GM12874 (cell line): ENCODE results near the gene S100A5.
A peak's percentile ranks its signal among the peaks of the same experiment; 100 is the strongest.

Experiments used
- TF ChIP-seq, protein P1 (sequence below): IDR thresholded peaks from 2 replicates; pipeline ENCODE4 v1.5.1; 2011; ENCODE audit warnings: low read depth, mild to moderate bottlenecking, control low read depth, low read length, moderate library complexity; ENCODE audit not compliant: insufficient read depth

The S100A5 gene

DNA sequence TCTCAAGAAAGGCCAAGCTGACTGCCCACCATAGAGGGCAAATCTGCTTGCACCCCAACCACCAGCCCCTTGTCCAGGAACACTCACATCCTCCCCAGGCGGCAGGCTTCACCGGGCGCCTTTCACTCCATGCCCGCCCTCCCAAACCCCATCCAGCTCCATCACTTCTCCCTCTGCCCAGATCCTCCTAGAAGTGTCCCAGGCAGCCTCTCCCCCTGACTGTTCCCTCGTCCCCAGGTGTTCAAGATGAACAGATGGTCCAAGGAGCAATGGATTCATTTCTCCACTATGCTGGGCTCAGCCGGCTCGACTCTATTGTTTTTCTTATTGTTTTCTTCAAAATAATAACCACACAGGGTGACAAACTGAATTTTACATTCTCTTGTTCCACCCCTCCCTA lies 27.1 kb downstream of the S100A5 start:
- TF ChIP-seq, protein P1, sequence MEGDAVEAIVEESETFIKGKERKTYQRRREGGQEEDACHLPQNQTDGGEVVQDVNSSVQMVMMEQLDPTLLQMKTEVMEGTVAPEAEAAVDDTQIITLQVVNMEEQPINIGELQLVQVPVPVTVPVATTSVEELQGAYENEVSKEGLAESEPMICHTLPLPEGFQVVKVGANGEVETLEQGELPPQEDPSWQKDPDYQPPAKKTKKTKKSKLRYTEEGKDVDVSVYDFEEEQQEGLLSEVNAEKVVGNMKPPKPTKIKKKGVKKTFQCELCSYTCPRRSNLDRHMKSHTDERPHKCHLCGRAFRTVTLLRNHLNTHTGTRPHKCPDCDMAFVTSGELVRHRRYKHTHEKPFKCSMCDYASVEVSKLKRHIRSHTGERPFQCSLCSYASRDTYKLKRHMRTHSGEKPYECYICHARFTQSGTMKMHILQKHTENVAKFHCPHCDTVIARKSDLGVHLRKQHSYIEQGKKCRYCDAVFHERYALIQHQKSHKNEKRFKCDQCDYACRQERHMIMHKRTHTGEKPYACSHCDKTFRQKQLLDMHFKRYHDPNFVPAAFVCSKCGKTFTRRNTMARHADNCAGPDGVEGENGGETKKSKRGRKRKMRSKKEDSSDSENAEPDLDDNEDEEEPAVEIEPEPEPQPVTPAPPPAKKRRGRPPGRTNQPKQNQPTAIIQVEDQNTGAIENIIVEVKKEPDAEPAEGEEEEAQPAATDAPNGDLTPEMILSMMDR = no peak

DNA sequence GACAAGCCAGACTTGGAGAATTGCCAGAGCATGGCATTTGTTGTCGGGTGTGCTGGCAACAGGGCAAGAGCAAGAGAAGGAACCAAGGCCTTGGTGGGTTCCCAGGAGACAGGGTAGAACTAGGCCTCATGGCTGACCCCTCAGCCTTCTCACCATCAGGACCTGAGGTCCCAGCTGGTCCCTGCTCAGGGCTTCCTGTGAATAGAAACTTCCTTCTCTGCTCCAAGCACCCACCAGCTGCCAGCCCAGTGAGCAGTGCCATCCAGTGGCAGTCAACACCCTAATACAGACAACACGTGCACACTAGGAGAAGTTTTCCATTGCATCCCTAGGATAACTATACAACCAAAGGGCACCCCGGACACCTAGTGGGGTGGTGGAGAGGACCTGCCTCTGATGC lies 27.7 kb downstream of the S100A5 start:
- TF ChIP-seq, protein P1 = no peak

DNA sequence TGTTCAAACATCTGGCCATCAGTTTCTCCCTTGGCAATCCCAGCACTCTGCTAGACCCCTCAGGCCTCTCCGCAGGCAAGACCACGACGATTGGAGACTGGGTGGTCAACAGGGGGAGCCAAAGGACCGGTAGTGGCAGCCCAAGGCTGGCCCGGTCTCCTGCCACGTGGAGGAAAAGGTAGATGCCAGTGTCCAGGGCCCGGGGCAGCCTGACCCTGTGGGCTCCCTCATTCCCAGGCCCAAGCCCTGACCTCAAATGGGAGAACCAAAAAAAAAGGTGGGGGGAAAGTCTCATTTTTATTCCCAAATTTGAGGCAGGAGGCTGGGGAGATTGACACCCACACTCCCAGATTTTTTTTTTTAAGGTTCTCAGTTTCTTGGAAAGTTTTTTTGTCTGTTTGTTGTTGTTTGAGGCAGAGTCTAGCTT lies 29.7 kb downstream of the S100A5 start:
- TF ChIP-seq, protein P1 = peak; percentile 89

DNA sequence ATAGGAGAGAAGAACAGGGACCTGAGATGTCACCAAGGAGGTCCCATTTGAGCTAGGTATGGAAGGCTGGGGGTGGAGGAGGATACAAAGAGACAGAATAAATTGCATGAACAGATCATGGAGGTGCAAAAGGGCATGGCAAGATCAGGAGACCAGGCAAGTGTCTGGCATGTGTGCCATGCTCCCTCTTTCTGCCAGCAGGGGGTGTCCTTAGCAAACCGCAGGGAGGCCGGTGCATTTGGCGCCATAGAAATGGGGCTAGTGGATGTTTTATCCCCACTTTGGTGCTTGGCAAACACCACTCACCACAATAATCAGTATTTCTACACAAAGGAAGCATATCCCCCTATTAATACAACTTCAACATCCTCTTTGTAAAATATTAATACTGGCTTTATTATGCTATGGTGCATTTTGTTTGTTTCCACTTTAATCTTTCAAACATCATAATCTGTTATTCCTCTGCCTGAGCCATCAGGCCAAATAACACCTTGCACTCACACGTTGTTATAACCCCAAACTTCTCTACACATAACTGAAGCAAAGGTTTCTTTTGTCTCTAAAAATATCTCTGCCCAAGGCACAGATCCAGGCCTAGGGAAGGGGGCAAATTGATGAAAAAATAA lies 30.9 kb downstream of the S100A5 start:
- TF ChIP-seq, protein P1 = peak; percentile 88

DNA sequence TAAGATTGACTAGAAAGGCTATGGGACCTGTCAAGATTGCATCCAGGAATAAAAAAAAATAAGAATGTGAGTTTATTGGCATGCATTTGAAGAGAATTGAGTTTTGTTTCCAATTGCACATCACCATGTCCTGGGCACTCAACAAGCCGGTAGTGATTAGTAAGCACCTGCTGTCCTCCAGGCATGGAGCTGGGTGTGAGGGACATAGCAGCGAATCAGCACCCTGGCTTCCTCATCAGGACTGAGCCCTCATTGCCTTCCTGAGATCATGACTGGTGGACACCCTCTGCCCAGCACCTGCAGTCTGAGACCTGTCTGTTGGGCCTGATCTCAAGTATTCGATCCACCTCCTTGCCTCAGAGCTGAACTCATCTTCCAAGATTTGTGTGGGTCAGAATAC lies 31.7 kb downstream of the S100A5 start:
- TF ChIP-seq, protein P1 = no peak

DNA sequence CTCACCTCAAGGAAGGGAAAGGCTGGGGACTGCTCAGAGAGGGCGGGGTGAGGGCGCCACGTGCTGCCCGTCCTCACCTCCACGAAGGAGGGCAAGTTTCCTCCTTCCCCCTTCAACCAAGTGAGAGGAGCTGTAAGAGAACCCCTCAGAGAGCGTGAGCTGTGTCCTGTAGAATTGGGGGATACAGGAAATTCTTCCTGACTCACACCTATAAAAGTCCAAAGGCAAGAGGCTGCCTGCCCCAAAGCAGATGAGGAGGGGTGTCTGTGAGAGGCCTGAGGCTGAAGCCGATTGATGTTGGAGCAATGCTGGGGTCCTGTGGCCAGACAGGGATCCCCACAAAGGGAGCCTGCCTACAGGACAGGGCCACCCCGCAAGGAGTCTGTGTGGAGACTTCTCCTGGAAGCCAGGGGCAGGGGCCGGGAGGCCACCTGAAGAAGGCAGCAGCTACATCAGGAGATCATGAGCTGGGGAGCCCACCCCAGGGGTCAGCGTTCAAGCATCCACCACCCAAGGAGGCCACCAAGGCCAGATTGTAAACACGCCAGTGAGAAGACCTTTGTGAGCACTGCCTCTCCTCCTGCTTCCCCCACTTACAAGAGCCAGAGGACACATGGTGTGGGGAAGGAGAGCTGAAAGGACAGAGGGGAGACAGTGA lies 32.7 kb downstream of the S100A5 start:
- TF ChIP-seq, protein P1 = no peak

DNA sequence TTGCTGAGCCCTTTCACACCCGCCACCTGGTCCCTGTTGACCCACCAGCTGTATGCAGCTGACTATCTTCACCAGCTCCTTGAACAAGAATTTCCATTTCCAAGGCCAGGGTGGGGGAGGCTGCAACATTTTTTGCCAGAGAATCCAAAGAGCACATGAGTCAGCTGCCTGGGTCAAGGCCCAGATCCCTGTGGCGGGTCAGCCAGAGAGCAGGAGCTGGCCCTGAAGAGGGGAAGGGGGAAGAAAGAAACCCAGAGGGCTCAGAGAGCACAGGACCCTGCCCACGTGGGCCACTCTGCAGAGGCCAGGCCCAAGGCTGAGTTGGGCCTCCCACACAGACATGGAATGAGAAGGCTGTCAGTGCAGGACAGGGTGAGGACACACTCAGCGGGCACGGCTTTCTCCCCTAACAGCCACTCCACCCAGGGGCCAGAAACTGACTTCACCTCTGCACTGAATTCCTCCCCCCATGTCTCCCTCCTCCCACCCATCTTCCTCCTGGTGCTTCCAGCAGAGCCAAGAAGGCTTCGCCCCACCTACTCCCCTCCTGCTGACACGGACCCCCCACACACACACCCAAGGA lies 33.8 kb downstream of the S100A5 start:
- TF ChIP-seq, protein P1 = no peak
